ENCODE data around the gene CELF1. TPM values are rescaled to one million over a fixed set of nuclear protein-coding genes. Genes with fewer than 3 reads are reported as not detected.

CELF1 gene
- total and polyA plus RNA-seq, 3 donors from 2014 or later = 74.3 to 208 (median 193) TPM

DNA sequence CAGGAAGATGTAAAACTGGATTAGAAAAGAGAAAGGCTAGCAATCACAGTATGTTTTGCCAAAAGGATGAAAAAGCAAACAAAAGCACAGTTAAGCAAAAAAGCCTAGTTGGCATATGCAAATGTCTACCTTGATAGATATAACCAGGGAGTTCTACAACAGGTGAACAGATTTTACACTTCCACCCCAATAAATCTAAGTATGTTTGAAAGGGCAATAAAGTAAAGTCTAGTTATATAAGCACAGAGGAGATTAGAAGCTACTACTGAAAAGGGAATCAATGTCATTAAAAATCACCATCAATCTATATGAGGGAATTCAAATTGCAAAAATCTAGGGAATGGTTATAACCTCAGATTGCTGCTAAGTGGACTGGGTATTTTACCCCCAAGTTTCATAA lies 49.7 kb downstream of the CELF1 start:
- Histone ChIP-seq H3K27ac (no peak overlapping the region), H3K27me3 (no peaks in the 10 kb centered on the region), H3K9me3 (no peaks in the 10 kb centered on the region), H3K36me3 (ENCODE audit: low read depth, missing control alignments) (no peaks in the 10 kb centered on the region), H3K4me3 (no peak overlapping the region), H3K4me1 (peaks cover 38% of the 10 kb centered on the region)
- intact Hi-C loops (cut with DNase I; ENCODE audit: low total_unique reads) = no loop called here
- TF ChIP-seq POLR2A (IDR thresholded peaks at IDR 0.05) = no peak
- TF ChIP-seq CTCF (IDR thresholded peaks at IDR 0.05) = no peak
- no peak for DNase-seq

- no peaks in the 10 kb centered on the region for H3K36me3 ChIP-seq (ENCODE audit: low read depth, missing control alignments)
- no peak for DNase-seq
- intact Hi-C loops (cut with DNase I; ENCODE audit: low total_unique reads) = no loop called here
- H3K4me1 ChIP-seq = peaks cover 37% of the 10 kb centered on the region
- H3K27ac ChIP-seq = no peak overlapping the region
- H3K9me3 ChIP-seq = no peaks in the 10 kb centered on the region
- WGBS, 2 donors = 56 to 68% methylated on average over 3 of the region's 3 CpGs
- H3K27me3 ChIP-seq = no peaks in the 10 kb centered on the region
- no peak overlapping the region for H3K4me3 ChIP-seq
- TF ChIP-seq POLR2A (IDR thresholded peaks at IDR 0.05) (no peak), CTCF (IDR thresholded peaks at IDR 0.05) (no peak)
Observed at GRCh38 chr11:47502767-47503166, 50.2 kb downstream of the CELF1 start.

- intact Hi-C loops (cut with DNase I; ENCODE audit: low total_unique reads) = no loop called here
- H3K4me1 ChIP-seq = peaks cover 33% of the 10 kb centered on the region
Observed at GRCh38 chr11:47501101-47501500, 51.8 kb downstream of the CELF1 start.

GRCh38 chr11:47500121-47500520 lies 52.8 kb downstream of the CELF1 start:
- peaks cover 38% of the 10 kb centered on the region for H3K4me1 ChIP-seq
- no peaks in the 10 kb centered on the region for H3K27me3 ChIP-seq
- intact Hi-C loops (cut with DNase I; ENCODE audit: low total_unique reads) = no loop called here
- H3K9me3 ChIP-seq = no peaks in the 10 kb centered on the region
- H3K4me3 ChIP-seq = no peak overlapping the region
- H3K27ac ChIP-seq = peak overlapping the region in 1 of 2 donors; percentile 22
- TF ChIP-seq CTCF (IDR thresholded peaks at IDR 0.05) (no peak), POLR2A (IDR thresholded peaks at IDR 0.05) (no peak)
- DNase-seq = no peak
- no peaks in the 10 kb centered on the region for H3K36me3 ChIP-seq (ENCODE audit: low read depth, missing control alignments)

More at GRCh38 chr11:47501101-47501500, 51.8 kb downstream of the CELF1 start:
- Histone ChIP-seq H3K27me3 (no peaks in the 10 kb centered on the region), H3K27ac (no peak overlapping the region), H3K9me3 (no peaks in the 10 kb centered on the region), H3K36me3 (ENCODE audit: low read depth, missing control alignments) (no peaks in the 10 kb centered on the region), H3K4me3 (no peak overlapping the region)
- DNase-seq = no peak
- WGBS, 2 donors = 86% methylated on average over 5 of the region's 5 CpGs
- no peak for TF ChIP-seq CTCF (IDR thresholded peaks at IDR 0.05)
- TF ChIP-seq POLR2A (IDR thresholded peaks at IDR 0.05) = no peak

DNA sequence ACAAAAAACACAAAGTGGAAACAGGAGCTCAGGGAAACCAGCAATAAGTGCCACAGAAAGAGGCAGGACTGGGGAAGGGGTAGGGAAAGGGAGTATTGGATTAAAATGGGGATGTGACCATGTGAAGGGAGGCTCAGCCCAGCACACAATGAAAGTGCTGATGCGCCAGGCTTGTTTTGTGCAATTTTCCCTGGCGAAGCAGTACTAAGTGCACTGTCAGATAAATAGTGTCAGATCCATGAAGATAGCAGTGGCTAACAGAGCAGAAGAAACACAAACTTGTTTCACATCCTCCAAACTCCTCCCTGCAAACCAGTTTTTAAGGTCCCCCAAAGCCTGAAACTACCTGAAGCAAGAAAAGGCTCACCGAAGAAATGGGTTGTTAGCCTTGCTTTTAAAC lies 53.3 kb downstream of the CELF1 start:
- Histone ChIP-seq H3K36me3 (ENCODE audit: low read depth, missing control alignments) (no peaks in the 10 kb centered on the region), H3K4me3 (no peak overlapping the region), H3K27me3 (no peaks in the 10 kb centered on the region), H3K27ac (peak overlapping the region in 1 of 2 donors; percentile 22), H3K4me1 (peaks cover 38% of the 10 kb centered on the region), H3K9me3 (no peaks in the 10 kb centered on the region)
- 63 to 77% methylated on average over 3 of the region's 3 CpGs for WGBS, 2 donors
- TF ChIP-seq CTCF (IDR thresholded peaks at IDR 0.05) (no peak), POLR2A (IDR thresholded peaks at IDR 0.05) (no peak)
- intact Hi-C loops (cut with DNase I; ENCODE audit: low total_unique reads) = no loop called here
- peak; percentile 33 for DNase-seq
